A549 (cell line): ENCODE results near the gene TXNDC2. TPM values are rescaled to one million over a fixed set of nuclear protein-coding genes. Genes with fewer than 3 reads are reported as not detected.
"Not testable (repeated sequence)": the region's sequence is repeated elsewhere in the genome, so short reads cannot be mapped to it uniquely, and the experiment has no call there.

ENCODE experiments used
- ATAC-seq, 2 experiments: fragments of 200-7000 bp in 1 of 2; fragments of >200 bp in 1 of 2; cut with Nextera tagmentation in 1 of 2; cut with Tn5 transposase in 1 of 2; 3 replicates each; pipeline versions ENCODE4 v1.8.0 to v1.9.1; 2018 to 2020; ENCODE audit warnings: mild to moderate bottlenecking in 1 of 2, moderate library complexity in 1 of 2
- CTCF ChIA-PET: fragments of 300-600 bp; sonication (Branson Sonifier 250); formaldehyde crosslinking; extraction: SDS; loops from one replicate; lab custom pipeline; 2021; ENCODE audit warnings: antibody characterized with exemption, inconsistent platforms; lab: Yijun Ruan, JAX
- POLR2A ChIA-PET: fragments of 350-600 bp; formaldehyde crosslinking; extraction: SDS; loops from one replicate; lab custom pipeline; 2021; ENCODE audit warnings: antibody characterized with exemption, inconsistent platforms; lab: Yijun Ruan, JAX
- DNase-seq, 2 experiments: peaks; one replicate each; pipeline versions ENCODE4 v3.0.0 to v3.0.0-alpha.2; 2011 to 2016; ENCODE audit warnings: low read depth in 1 of 2, low spot score in 1 of 2
- FAIRE-seq: peaks from 2 replicates; lab custom pipeline; 2011; peaks lifted over from hg19 to GRCh38; lab: Jason Lieb, UNC
- H3K27ac ChIP-seq, 2 experiments: fragments of >200 bp; sonication (Bioruptor Twin); formaldehyde crosslinking; 3 replicates each; pipeline ENCODE4 v1.5.1; 2016 to 2017
- H3K4me1 ChIP-seq: fragments of >200 bp; sonication (Bioruptor Twin); formaldehyde crosslinking; 3 replicates; pipeline ENCODE4 v1.6.1; 2016
- H3K4me2 ChIP-seq: fragments of >200 bp; sonication (Bioruptor Twin); formaldehyde crosslinking; 3 replicates; pipeline ENCODE4 v1.6.1; 2016
- H3K4me3 ChIP-seq: fragments of >200 bp; sonication (Bioruptor Twin); formaldehyde crosslinking; 3 replicates; pipeline ENCODE4 v1.5.1; 2016
- H3K9me3 ChIP-seq: fragments of >200 bp; sonication (Bioruptor Twin); formaldehyde crosslinking; 3 replicates; pipeline ENCODE4 v1.6.1; 2016
- CBX8 ChIP-seq: fragments of 200-600 bp; sonication (generic); IDR thresholded peaks from 2 replicates; pipeline ENCODE4 v1.6.1; 2016
- E2F6 ChIP-seq: IDR thresholded peaks from 2 replicates; pipeline ENCODE4 v1.6.1; 2012; ENCODE audit warnings: low read depth, borderline replicate concordance
- FOSL2 ChIP-seq, 2 experiments: fragments of 450-650 bp in 1 of 2; fragments of >200 bp in 1 of 2; sonication (Bioruptor Twin) in 1 of 2; formaldehyde crosslinking; IDR thresholded peaks; 2 replicates each; pipeline versions ENCODE4 v1.5.0 to v1.6.1; 2016 to 2020; ENCODE audit warnings: mild to moderate bottlenecking in 1 of 2, moderate library complexity in 1 of 2
- GATA3 ChIP-seq: IDR thresholded peaks from 2 replicates; pipeline ENCODE4 v1.6.1; 2012; ENCODE audit warnings: borderline replicate concordance
- HDAC2 ChIP-seq: fragments of 200-600 bp; sonication (generic); IDR thresholded peaks from 2 replicates; pipeline ENCODE4 v1.6.1; 2016
- MAX ChIP-seq: IDR thresholded peaks from 2 replicates; pipeline ENCODE4 v1.6.1; 2012
- NFE2L2 ChIP-seq: fragments of 150-350 bp; conservative IDR thresholded peaks from 2 replicates; pipeline ENCODE4 v1.6.1; 2014; ENCODE audit warnings: low read length
- POLR2AphosphoS2 ChIP-seq: conservative IDR thresholded peaks from 2 replicates; pipeline ENCODE4 v1.6.1; 2012; ENCODE audit warnings: low read length, improper control_type of control experiment, inconsistent platforms
- RAD21 ChIP-seq, 2 experiments: fragments of >200 bp in 1 of 2; sonication (Bioruptor Twin) in 1 of 2; formaldehyde crosslinking in 1 of 2; IDR thresholded peaks in 1 of 2; conservative IDR thresholded peaks in 1 of 2; 2 replicates in 1 of 2; 3 replicates in 1 of 2; pipeline ENCODE4 v1.6.1; 2012 to 2018; ENCODE audit warnings: inconsistent platforms in 1 of 2
- RCOR1 ChIP-seq: fragments of 150-350 bp; IDR thresholded peaks from 2 replicates; pipeline ENCODE4 v1.6.1; 2014; ENCODE audit warnings: antibody characterized with exemption, low read length, low read depth
- REST ChIP-seq: fragments of 200-600 bp; sonication (generic); IDR thresholded peaks from 2 replicates; pipeline ENCODE4 v1.6.1; 2016; ENCODE audit warnings: antibody characterized with exemption, mild to moderate bottlenecking, moderate library complexity
- RNF2 ChIP-seq: fragments of 200-600 bp; sonication (generic); IDR thresholded peaks from 2 replicates; pipeline ENCODE4 v1.6.1; 2016; ENCODE audit warnings: low read depth, mild to moderate bottlenecking, antibody characterized with exemption, moderate library complexity, borderline replicate concordance
- SMC3 ChIP-seq: fragments of >200 bp; sonication (Bioruptor Twin); formaldehyde crosslinking; IDR thresholded peaks from 3 replicates; pipeline ENCODE4 v1.6.1; 2018; ENCODE audit warnings: inconsistent platforms
- SREBF2 ChIP-seq: fragments of 450-650 bp; IDR thresholded peaks from 2 replicates; pipeline ENCODE4 v1.6.1; 2014; ENCODE audit warnings: mild to moderate bottlenecking, moderate library complexity
- TFCP2L1 ChIP-seq: fragments of 250-450 bp; sonication (Bioruptor Pico); IDR thresholded peaks from 2 replicates; pipeline ENCODE4 v1.5.0; 2021; ENCODE audit warnings: mild to moderate bottlenecking
- WGBS: methylation state at CpG from one replicate; pipeline ENCODE4 v1.1.6; 2017; ENCODE audit errors: missing lambda C conversion rate; 5-methylcytosine and 5-hydroxymethylcytosine counted together
- polyA plus RNA-seq, 4 experiments: library from polyadenylated mRNA; depleted of rRNA in 3 of 4; stranded (reverse); fragments of >200 nt; fragmentation: RNase III in 1 of 4; extraction: RNeasy Plus Mini Kit Qiagen cat#74134 plus additional on column Dnase treatment in 1 of 4; gene quantifications; 2 replicates in 3 of 4; 3 replicates in 1 of 4; pipeline ENCODE4 v1.2.3, GENCODE V29; 2011 to 2017

Gene TXNDC2
- polyA plus RNA-seq, 2 of the 4 experiments (the other 2 are of a cell fraction), result 0.06 to 0.16 TPM

GRCh38 chr18:9898792-9899549 is 13.2 kb downstream of the TXNDC2 start:
- 21% methylated on average over 11 of the region's 11 CpGs for WGBS
- Histone ChIP-seq H3K4me2 (peak overlapping the region; percentile 75), H3K9me3 (no peaks in the 10 kb centered on the region), H3K4me1 (peaks cover 35% of the 10 kb centered on the region), H3K27ac (peak overlapping the region; percentile 72 to 85), H3K4me3 (no peak overlapping the region)
- no peak for FAIRE-seq
- ChIA-PET CTCF (interaction anchor here (0.6 kb wide), 1 partner anchor 302 kb away, joined by 4 read pairs; no protein-coding TSS in a partner anchor), POLR2A (interaction anchor here (0.9 to 1.2 kb wide), 2 partner anchors 15 to 22 kb away, joined by 6 read pairs; partner anchors contain the start of gene VAPA)
- DNase-seq, result peak in 1 of 2 experiments; percentile 82
- TF ChIP-seq TFCP2L1 (CRISPR knock-in tag) (no peak), MAX (0 out of 2 replicates have a peak, but pooled peaks have one; percentile 23), FOSL2 (IDR thresholded peaks at IDR 0.05) (no peak), FOSL2 (CRISPR knock-in tag; IDR thresholded peaks at IDR 0.05) (peak; percentile 68), GATA3 (peak; percentile 81)
- ATAC-seq, result peak; percentile 73 to 92

GRCh38 chr18:9899550-9899930 is 13.8 kb downstream of the TXNDC2 start:
- H3K9me3 ChIP-seq, FAIRE-seq, ATAC-seq, H3K4me3 ChIP-seq, CTCF ChIA-PET, DNase-seq: not testable (repeated sequence)
- POLR2A ChIA-PET, result interaction anchor here (0.9 to 1.2 kb wide), 2 partner anchors 14 to 22 kb away, joined by 6 read pairs; partner anchors contain the start of gene VAPA
- WGBS, result 89% methylated on average over 1 of the region's 1 CpG
- H3K4me2 ChIP-seq, result peak overlapping the region; percentile 75
- H3K4me1 ChIP-seq, result peaks cover 35% of the 10 kb centered on the region
- H3K27ac ChIP-seq, result peak overlapping the region; percentile 72 to 85

- peaks cover 44% of the 10 kb centered on the region for H3K4me1 ChIP-seq
- CTCF ChIA-PET, result no interaction called here
- no peaks in the 10 kb centered on the region for H3K9me3 ChIP-seq
- FAIRE-seq (no peak), DNase-seq (no peak), ATAC-seq (no peak)
- POLR2A ChIA-PET, result no interaction called here
- 92% methylated on average over 7 of the region's 7 CpGs for WGBS
- H3K4me2 ChIP-seq, result no peak overlapping the region
- H3K4me3 ChIP-seq, result no peak overlapping the region
- TF ChIP-seq POLR2AphosphoS2 (no peak), RCOR1 (no peak), RNF2 (no peak), RAD21 (conservative IDR thresholded peaks at IDR 0.05 in 1 of 2, IDR thresholded peaks at IDR 0.05 in 1 of 2) (no peak), E2F6 (no peak), MAX (no peak), SREBF2 (no peak), HDAC2 (no peak), CBX8 (no peak), SMC3 (no peak), NFE2L2 (no peak), REST (no peak)
- H3K27ac ChIP-seq, result peak overlapping the region; percentile 36 to 72; a peak in 3 of 6 replicates
These were observed 14.9 kb downstream of the TXNDC2 start for GRCh38 chr18:9900699-9901098.
